Astrocyte of the cerebellum (primary cell): Measurements from ENCODE around the gene FSTL4.

Experiments used
- DNase-seq: peaks from one replicate; pipeline ENCODE4 v3.0.0-alpha.2; 2011; ENCODE audit warnings: low read depth
- H3K4me3 ChIP-seq: 2 replicates; pipeline ENCODE4 v1.5.1; 2011; ENCODE audit warnings: mild to moderate bottlenecking, low read depth, low read length, moderate library complexity
- CTCF ChIP-seq: IDR thresholded peaks from 2 replicates; pipeline ENCODE4 v1.5.1; 2012; ENCODE audit warnings: low read length, low read depth, moderate library complexity, mild to moderate bottlenecking; ENCODE audit errors: missing control alignments
- in situ Hi-C: cut with HindIII; loops from 2 replicates; pipeline ENCODE4 v1.10.0; 2017; ENCODE audit warnings: low sequenced_read_pairs

Gene FSTL4

DNA sequence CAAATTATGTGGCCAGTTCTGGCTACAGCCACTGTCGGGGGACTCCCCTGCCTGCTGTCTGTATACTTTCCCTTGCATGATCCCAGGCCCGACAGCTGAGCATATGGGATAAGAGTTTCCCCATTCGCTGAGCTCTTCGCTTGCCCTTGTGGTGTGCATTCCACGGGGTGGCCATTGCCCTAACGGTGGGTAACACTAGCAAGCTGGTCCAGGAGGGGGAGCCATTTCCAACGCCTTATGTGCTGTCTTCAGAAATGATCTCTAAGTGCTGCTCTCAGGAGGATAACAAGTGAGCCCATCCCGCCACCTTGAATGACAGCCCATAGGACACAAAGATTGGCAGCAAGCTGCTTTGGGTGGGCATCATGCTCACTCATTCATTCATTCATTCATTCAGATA is 190.9 kb downstream of the FSTL4 start:
- TF ChIP-seq CTCF, result no peak
- no peak for DNase-seq
- in situ Hi-C loops, result no loop called here
- H3K4me3 ChIP-seq, result no peak overlapping the region

- no peak overlapping the region for H3K4me3 ChIP-seq
- no peak for DNase-seq
- TF ChIP-seq CTCF, result no peak
- in situ Hi-C loops, result no loop called here
Observed at GRCh38 chr5:133420440-133421301, 191.7 kb downstream of the FSTL4 start.

DNA sequence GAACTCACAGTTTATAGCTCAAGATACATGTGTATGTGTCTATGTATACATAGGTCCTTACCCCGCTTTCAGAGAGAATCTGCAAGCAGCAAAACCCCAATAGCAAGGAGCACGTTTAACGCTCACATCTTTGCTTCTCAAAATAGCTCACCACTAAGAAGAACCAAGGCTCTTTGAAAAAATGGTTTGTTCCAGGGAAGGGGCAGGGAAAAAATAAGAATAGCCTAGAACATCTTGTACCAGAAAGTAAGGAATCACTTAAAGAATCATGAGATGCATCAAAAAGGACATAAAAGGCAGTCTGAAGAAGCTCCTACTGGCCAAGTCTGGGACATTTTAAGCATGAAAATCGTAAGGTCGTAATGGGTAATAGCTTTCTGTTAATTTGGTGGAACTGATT is 196.4 kb downstream of the FSTL4 start:
- no peak overlapping the region for H3K4me3 ChIP-seq
- no peak for TF ChIP-seq CTCF
- no peak for DNase-seq
- in situ Hi-C loops, result no loop called here

- H3K4me3 ChIP-seq, result no peak overlapping the region
- no peak for TF ChIP-seq CTCF
- in situ Hi-C loops, result no loop called here
- DNase-seq, result no peak
Observed at GRCh38 chr5:133415506-133415905, 196.8 kb downstream of the FSTL4 start.

DNA sequence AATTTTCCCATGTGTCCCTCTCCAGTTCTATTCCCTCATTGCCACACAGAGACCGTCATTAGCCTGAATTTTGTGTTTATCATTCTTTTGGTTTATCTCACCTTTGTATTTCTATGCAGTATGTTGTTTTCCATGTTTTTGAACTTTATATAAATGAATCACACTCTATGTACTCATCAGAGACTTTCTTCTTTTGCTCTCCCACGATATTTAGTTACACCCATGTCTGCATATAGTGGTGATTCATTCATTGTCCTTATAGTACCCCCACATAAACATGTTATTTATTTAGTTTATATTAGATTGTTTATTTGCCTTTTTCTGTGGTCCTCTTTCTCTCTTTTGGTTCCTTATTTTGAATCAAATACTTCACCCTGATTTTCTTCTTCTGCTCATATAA is 199.7 kb downstream of the FSTL4 start:
- TF ChIP-seq CTCF, result no peak
- H3K4me3 ChIP-seq, result no peak overlapping the region
- no peak for DNase-seq
- in situ Hi-C loops, result no loop called here

DNA sequence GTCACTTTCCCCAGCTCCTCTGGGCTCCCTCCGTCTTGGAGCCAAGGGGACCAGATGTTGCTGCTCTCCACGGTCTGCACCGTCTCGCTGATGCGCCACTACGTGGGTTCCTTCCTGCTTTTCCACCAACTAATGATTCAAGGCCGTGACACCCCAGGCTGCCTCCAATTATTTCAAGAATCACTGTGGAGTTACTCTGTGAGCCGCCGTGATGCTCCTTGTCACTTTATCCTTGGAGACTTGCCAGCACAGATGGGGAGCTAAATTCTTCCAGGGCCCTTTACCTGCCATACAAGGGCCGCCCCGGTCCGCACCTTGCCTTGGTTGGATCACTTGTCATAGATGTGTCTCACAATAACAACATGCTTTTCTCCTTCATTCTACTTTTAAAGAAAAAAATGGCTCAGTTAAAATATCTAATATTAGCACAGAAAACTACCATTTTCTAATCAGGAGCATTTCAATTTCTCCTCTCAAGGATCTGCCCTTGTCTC is 202.0 kb downstream of the FSTL4 start:
- DNase-seq, result no peak
- no peak overlapping the region for H3K4me3 ChIP-seq
- TF ChIP-seq CTCF, result no peak
- in situ Hi-C loops, result no loop called here
